GM23338 (cell line): ENCODE measurements around the gene GGT6. TPM values are rescaled to one million over a fixed set of nuclear protein-coding genes. Genes with fewer than 3 reads are reported as not detected.
"Not testable (repeated sequence)": the region's sequence is repeated elsewhere in the genome, so short reads cannot be mapped to it uniquely, and the experiment has no call there.

Experiments used
- ATAC-seq: fragments of 200-7000 bp; cut with Tn5 transposase; 3 replicates; pipeline ENCODE4 v1.9.1; 2020
- DNase-seq: peaks from one replicate; pipeline ENCODE4 v3.0.0-alpha.2; 2015; ENCODE audit warnings: low spot score
- H2AFZ ChIP-seq: fragments of 200-600 bp; sonication (generic); 2 replicates; pipeline ENCODE4 v1.8.0; 2016; ENCODE audit warnings: antibody characterized with exemption, mild to moderate bottlenecking, moderate library complexity
- H3F3A ChIP-seq: fragments of 200-600 bp; sonication (generic); replicated peaks from 2 replicates; pipeline ENCODE4 v1.8.0; 2017; ENCODE audit warnings: antibody characterized with exemption, mixed run types, low read depth
- H3K27ac ChIP-seq: fragments of 200-600 bp; sonication (generic); 2 replicates; pipeline ENCODE4 v1.6.1; 2016; ENCODE audit warnings: low read depth
- H3K27me3 ChIP-seq: fragments of 200-600 bp; sonication (generic); 2 replicates; pipeline ENCODE4 v1.8.0; 2016; ENCODE audit warnings: mild to moderate bottlenecking, mixed run types, moderate library complexity; ENCODE audit not compliant: insufficient read depth
- H3K36me3 ChIP-seq: fragments of 200-600 bp; sonication (generic); 2 replicates; pipeline ENCODE4 v1.8.0; 2016; ENCODE audit warnings: mild to moderate bottlenecking; ENCODE audit not compliant: insufficient read depth
- H3K4me1 ChIP-seq: fragments of 200-600 bp; sonication (generic); 2 replicates; pipeline ENCODE4 v1.8.0; 2016; ENCODE audit warnings: mild to moderate bottlenecking, moderate library complexity; ENCODE audit not compliant: insufficient read depth
- H3K4me2 ChIP-seq: fragments of 200-600 bp; sonication (generic); 2 replicates; pipeline ENCODE4 v1.7.1; 2017; ENCODE audit warnings: mixed run types
- H3K4me3 ChIP-seq: fragments of 200-600 bp; sonication (generic); 2 replicates; pipeline ENCODE4 v1.6.1; 2016; ENCODE audit warnings: mixed run types
- H3K79me2 ChIP-seq: fragments of 200-600 bp; sonication (generic); replicated peaks from 2 replicates; pipeline ENCODE4 v1.8.0; 2017; ENCODE audit warnings: mild to moderate bottlenecking; ENCODE audit not compliant: insufficient read depth
- H3K9me2 ChIP-seq: fragments of 200-600 bp; sonication (generic); 2 replicates; pipeline ENCODE4 v1.8.0; 2017; ENCODE audit not compliant: insufficient read depth
- H4K20me1 ChIP-seq: fragments of 200-600 bp; sonication (generic); replicated peaks from 2 replicates; pipeline ENCODE4 v1.8.0; 2017; ENCODE audit warnings: mild to moderate bottlenecking; ENCODE audit not compliant: insufficient read depth
- H3K27ac Mint-ChIP-seq: 2 replicates; pipeline ENCODE4 v1.8.0; 2020; ENCODE audit warnings: inconsistent platforms, mild to moderate bottlenecking, moderate library complexity, mixed read lengths
- H3K27me3 Mint-ChIP-seq: 3 replicates; pipeline ENCODE4 v1.8.0; 2022; ENCODE audit warnings: low read depth, mild to moderate bottlenecking, moderate library complexity, mixed read lengths, inconsistent platforms; ENCODE audit not compliant: insufficient read depth, poor library complexity
- H3K36me3 Mint-ChIP-seq: 3 replicates; pipeline ENCODE4 v1.8.0; 2021; ENCODE audit warnings: low read depth, mild to moderate bottlenecking, inconsistent platforms, moderate library complexity, mixed read lengths
- H3K4me1 Mint-ChIP-seq: 3 replicates; pipeline ENCODE4 v1.8.0; 2020; ENCODE audit warnings: mild to moderate bottlenecking, inconsistent platforms, mixed read lengths
- H3K4me3 Mint-ChIP-seq: 3 replicates; pipeline ENCODE4 v1.8.0; 2021; ENCODE audit warnings: moderate library complexity, mild to moderate bottlenecking, inconsistent platforms, mixed read lengths
- H3K9me3 Mint-ChIP-seq: 3 replicates; pipeline ENCODE4 v1.8.0; 2020; ENCODE audit warnings: moderate library complexity, mild to moderate bottlenecking, inconsistent platforms, mixed read lengths
- EZH2 ChIP-seq: fragments of 200-600 bp; sonication (generic); IDR thresholded peaks from one replicate; pipeline ENCODE4 v1.8.0; 2017; ENCODE audit warnings: antibody characterized with exemption, mild to moderate bottlenecking, low read depth; ENCODE audit not compliant: unreplicated experiment
- EZH2phosphoT487 ChIP-seq: fragments of 200-600 bp; sonication (generic); IDR thresholded peaks from one replicate; pipeline ENCODE4 v1.8.1; 2018; ENCODE audit warnings: antibody characterized with exemption; ENCODE audit not compliant: unreplicated experiment
- JUNB ChIP-seq: IDR thresholded peaks from one replicate; pipeline ENCODE4 v1.6.1; 2016; ENCODE audit warnings: antibody characterized with exemption; ENCODE audit not compliant: unreplicated experiment
- NANOG ChIP-seq: IDR thresholded peaks from 2 replicates; pipeline ENCODE4 v1.6.1; 2016; ENCODE audit warnings: antibody characterized with exemption, borderline replicate concordance
- POLR2AphosphoS5 ChIP-seq: IDR thresholded peaks from 2 replicates; pipeline ENCODE4 v1.6.1; 2016; ENCODE audit warnings: antibody characterized with exemption, low read depth
- REST ChIP-seq: IDR thresholded peaks from one replicate; pipeline ENCODE4 v1.6.1; 2018; ENCODE audit warnings: antibody characterized with exemption; ENCODE audit not compliant: unreplicated experiment
- STAT1 ChIP-seq: IDR thresholded peaks from one replicate; pipeline ENCODE4 v1.6.1; 2016; ENCODE audit warnings: antibody characterized with exemption; ENCODE audit not compliant: unreplicated experiment
- ZNF114 ChIP-seq: fragments of 250-450 bp; sonication (Bioruptor Pico); IDR thresholded peaks from 2 replicates; pipeline ENCODE4 v1.5.0; 2020; ENCODE audit warnings: mild to moderate bottlenecking, moderate library complexity
- polyA plus RNA-seq: library from polyadenylated mRNA; unstranded; fragments of >200 nt; fragmentation: Nextera tagmentation; extraction: Ambion mirVana; gene quantifications from 2 replicates; pipeline ENCODE4 v1.2.1, GENCODE V29; 2016
- total RNA-seq: library from RNA; depleted of rRNA; stranded (reverse); fragments of >200 nt; shearing (Covaris generic); gene quantifications from 2 replicates; pipeline ENCODE4 v1.2.3, GENCODE V29; 2014
- TF ChIP-seq, protein P1 (sequence below): IDR thresholded peaks from 2 replicates; pipeline ENCODE4 v1.6.1; 2016; ENCODE audit warnings: antibody characterized with exemption
- TF ChIP-seq, protein P2 (sequence below): fragments of 250-450 bp; sonication (Bioruptor Pico); IDR thresholded peaks from 2 replicates; pipeline ENCODE4 v1.5.0; 2020; ENCODE audit warnings: mild to moderate bottlenecking, moderate library complexity

The GGT6 gene
- total and polyA plus RNA-seq, 2 experiments from 2014 or later: 0.24 TPM; not detected in 1

DNA sequence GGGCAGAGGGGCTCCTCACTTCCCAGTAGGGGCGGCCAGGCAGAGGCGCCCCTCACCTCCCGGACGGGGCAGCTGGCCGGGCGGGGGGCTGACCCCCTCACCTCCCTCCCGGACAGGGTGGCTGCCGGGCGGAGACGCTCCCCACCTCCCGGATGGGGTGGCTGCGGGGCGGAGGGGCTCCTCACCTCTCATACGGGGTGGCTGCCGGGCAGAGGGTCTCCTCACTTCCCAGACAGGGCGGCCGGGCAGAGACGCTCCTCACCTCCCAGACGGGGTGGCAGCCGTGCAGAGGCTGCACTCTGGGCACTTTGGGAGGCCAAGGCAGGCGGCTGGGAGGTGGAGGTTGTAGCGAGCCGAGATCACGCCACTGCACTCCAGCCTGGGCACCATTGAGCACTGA is 18.0 kb upstream of the GGT6 start:
- H3K27ac Mint-ChIP-seq, H3K4me3 ChIP-seq, H3K9me3 Mint-ChIP-seq, H4K20me1 ChIP-seq, ATAC-seq, H3F3A ChIP-seq, H3K4me3 Mint-ChIP-seq, H3K79me2 ChIP-seq, H3K36me3 ChIP-seq, H3K27me3 ChIP-seq, H3K4me2 ChIP-seq, H3K27ac ChIP-seq, H3K9me2 ChIP-seq, DNase-seq, H3K36me3 Mint-ChIP-seq, H2AFZ ChIP-seq: not testable (repeated sequence)
- peaks cover 38% of the 10 kb centered on the region for H3K4me1 Mint-ChIP-seq
- H3K27me3 Mint-ChIP-seq: peaks cover 16% of the 10 kb centered on the region
- peaks cover 27% of the 10 kb centered on the region for H3K4me1 ChIP-seq

GRCh38 chr17:4577386-4577993 is 17.1 kb upstream of the GGT6 start:
- Histone ChIP-seq H3K27me3 (peaks cover 1% of the 10 kb centered on the region), H3K9me2 (no peaks in the 10 kb centered on the region), H3K4me3 (no peak overlapping the region; the same call in 1 of the 2 replicates), H4K20me1 (no peaks in the 10 kb centered on the region), H3K36me3 (no peaks in the 10 kb centered on the region), H2AFZ (peak overlapping the region; percentile 86), H3K4me1 (peaks cover 20% of the 10 kb centered on the region), H3K27ac (no peak overlapping the region), H3K79me2 (no peaks in the 10 kb centered on the region), H3F3A (no peaks in the 10 kb centered on the region), H3K4me2 (peak overlapping the region; percentile 70)
- Mint-ChIP-seq H3K27me3 (peaks cover 9% of the 10 kb centered on the region), H3K4me3 (no peak overlapping the region), H3K4me1 (peaks cover 36% of the 10 kb centered on the region), H3K36me3 (peaks cover 3% of the 10 kb centered on the region; the same call in 1 of the 3 replicates), H3K27ac (no peak overlapping the region), H3K9me3 (peaks cover 5% of the 10 kb centered on the region; the same call in 2 of the 3 replicates)
- TF ChIP-seq EZH2 (no peak), JUNB (no peak), NANOG (no peak), EZH2phosphoT487 (no peak), REST (no peak), STAT1 (no peak), POLR2AphosphoS5 (no peak), ZNF114 (CRISPR knock-in tag) (no peak)
- TF ChIP-seq, protein P1, sequence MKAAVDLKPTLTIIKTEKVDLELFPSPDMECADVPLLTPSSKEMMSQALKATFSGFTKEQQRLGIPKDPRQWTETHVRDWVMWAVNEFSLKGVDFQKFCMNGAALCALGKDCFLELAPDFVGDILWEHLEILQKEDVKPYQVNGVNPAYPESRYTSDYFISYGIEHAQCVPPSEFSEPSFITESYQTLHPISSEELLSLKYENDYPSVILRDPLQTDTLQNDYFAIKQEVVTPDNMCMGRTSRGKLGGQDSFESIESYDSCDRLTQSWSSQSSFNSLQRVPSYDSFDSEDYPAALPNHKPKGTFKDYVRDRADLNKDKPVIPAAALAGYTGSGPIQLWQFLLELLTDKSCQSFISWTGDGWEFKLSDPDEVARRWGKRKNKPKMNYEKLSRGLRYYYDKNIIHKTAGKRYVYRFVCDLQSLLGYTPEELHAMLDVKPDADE: no peak
- TF ChIP-seq, protein P2, sequence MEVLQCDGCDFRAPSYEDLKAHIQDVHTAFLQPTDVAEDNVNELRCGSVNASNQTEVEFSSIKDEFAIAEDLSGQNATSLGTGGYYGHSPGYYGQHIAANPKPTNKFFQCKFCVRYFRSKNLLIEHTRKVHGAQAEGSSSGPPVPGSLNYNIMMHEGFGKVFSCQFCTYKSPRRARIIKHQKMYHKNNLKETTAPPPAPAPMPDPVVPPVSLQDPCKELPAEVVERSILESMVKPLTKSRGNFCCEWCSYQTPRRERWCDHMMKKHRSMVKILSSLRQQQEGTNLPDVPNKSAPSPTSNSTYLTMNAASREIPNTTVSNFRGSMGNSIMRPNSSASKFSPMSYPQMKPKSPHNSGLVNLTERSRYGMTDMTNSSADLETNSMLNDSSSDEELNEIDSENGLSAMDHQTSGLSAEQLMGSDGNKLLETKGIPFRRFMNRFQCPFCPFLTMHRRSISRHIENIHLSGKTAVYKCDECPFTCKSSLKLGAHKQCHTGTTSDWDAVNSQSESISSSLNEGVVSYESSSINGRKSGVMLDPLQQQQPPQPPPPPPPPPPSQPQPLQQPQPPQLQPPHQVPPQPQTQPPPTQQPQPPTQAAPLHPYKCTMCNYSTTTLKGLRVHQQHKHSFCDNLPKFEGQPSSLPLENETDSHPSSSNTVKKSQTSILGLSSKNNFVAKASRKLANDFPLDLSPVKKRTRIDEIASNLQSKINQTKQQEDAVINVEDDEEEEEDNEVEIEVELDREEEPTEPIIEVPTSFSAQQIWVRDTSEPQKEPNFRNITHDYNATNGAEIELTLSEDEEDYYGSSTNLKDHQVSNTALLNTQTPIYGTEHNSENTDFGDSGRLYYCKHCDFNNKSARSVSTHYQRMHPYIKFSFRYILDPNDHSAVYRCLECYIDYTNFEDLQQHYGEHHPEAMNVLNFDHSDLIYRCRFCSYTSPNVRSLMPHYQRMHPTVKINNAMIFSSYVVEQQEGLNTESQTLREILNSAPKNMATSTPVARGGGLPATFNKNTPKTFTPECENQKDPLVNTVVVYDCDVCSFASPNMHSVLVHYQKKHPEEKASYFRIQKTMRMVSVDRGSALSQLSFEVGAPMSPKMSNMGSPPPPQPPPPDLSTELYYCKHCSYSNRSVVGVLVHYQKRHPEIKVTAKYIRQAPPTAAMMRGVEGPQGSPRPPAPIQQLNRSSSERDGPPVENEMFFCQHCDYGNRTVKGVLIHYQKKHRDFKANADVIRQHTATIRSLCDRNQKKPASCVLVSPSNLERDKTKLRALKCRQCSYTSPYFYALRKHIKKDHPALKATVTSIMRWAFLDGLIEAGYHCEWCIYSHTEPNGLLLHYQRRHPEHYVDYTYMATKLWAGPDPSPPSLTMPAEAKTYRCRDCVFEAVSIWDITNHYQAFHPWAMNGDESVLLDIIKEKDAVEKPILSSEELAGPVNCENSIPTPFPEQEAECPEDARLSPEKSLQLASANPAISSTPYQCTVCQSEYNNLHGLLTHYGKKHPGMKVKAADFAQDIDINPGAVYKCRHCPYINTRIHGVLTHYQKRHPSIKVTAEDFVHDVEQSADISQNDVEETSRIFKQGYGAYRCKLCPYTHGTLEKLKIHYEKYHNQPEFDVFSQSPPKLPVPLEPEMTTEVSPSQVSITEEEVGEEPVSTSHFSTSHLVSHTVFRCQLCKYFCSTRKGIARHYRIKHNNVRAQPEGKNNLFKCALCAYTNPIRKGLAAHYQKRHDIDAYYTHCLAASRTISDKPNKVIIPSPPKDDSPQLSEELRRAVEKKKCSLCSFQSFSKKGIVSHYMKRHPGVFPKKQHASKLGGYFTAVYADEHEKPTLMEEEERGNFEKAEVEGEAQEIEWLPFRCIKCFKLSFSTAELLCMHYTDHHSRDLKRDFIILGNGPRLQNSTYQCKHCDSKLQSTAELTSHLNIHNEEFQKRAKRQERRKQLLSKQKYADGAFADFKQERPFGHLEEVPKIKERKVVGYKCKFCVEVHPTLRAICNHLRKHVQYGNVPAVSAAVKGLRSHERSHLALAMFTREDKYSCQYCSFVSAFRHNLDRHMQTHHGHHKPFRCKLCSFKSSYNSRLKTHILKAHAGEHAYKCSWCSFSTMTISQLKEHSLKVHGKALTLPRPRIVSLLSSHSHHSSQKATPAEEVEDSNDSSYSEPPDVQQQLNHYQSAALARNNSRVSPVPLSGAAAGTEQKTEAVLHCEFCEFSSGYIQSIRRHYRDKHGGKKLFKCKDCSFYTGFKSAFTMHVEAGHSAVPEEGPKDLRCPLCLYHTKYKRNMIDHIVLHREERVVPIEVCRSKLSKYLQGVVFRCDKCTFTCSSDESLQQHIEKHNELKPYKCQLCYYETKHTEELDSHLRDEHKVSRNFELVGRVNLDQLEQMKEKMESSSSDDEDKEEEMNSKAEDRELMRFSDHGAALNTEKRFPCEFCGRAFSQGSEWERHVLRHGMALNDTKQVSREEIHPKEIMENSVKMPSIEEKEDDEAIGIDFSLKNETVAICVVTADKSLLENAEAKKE (CRISPR knock-in tag): no peak
- DNase-seq (no peak), ATAC-seq (no peak; the same call in 1 of the 3 replicates)
